Measurements from ENCODE around the gene LZTR1. TPM values are rescaled to one million over a fixed set of nuclear protein-coding genes. Genes with fewer than 3 reads are reported as not detected.

LZTR1 gene
- total RNA-seq, 1 donor from 2014 or later: 16.7 TPM

- DNase-seq (ENCODE audit: low read depth): no peak
- no peak overlapping the region for H3K4me3 ChIP-seq (ENCODE audit: low read depth, low read length)
- TF ChIP-seq CTCF (conservative IDR thresholded peaks at IDR 0.05; ENCODE audit: low read depth, low read length): no peak
These were observed 48.8 kb downstream of the LZTR1 start for GRCh38 chr22:21030621-21031544.

DNA sequence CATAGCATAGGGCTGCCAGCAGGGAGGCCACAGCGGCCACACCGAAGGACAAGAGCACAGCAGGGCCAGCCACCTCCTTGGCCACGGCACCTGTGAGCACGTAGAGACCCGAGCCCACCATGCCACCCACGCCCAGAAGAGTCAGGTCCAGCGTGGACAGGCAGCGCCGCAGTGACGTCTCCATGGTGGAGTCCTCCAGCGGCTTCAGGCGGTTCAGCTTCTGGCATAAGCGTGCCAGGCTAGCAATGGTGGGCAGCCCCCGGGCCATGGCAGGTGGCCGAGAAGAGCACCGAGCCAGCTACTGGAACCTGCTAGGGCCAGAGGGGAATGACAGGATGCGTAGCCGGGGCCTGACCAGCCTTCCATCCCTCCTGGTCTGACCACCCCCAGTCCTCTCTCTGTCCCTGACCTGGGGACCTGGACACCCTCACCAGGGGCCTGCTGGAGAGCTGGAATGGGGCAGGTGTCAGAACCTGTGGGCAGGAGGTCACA, 49.5 kb downstream of the LZTR1 start:
- H3K4me3 ChIP-seq (ENCODE audit: low read depth, low read length): no peak overlapping the region
- TF ChIP-seq CTCF (conservative IDR thresholded peaks at IDR 0.05; ENCODE audit: low read depth, low read length): no peak
- DNase-seq (ENCODE audit: low read depth): no peak

GRCh38 chr22:21032037-21032867, 50.2 kb downstream of the LZTR1 start, which contains the start of gene SLC7A4:
Gene SLC7A4, minus strand, starts transcription at chr22:21032561. Its CDS starts 749 bp downstream, at chr22:21031812.
- TF ChIP-seq CTCF (conservative IDR thresholded peaks at IDR 0.05; ENCODE audit: low read depth, low read length): no peak
- no peak within 1 kb of the TSS for H3K4me3 ChIP-seq (ENCODE audit: low read depth, low read length)
- no peak for DNase-seq (ENCODE audit: low read depth)

GRCh38 chr22:21032868-21033688, 51.0 kb downstream of the LZTR1 start:
- TF ChIP-seq CTCF (conservative IDR thresholded peaks at IDR 0.05; ENCODE audit: low read depth, low read length): no peak
- no peak for DNase-seq (ENCODE audit: low read depth)
- H3K4me3 ChIP-seq (ENCODE audit: low read depth, low read length): no peak overlapping the region

DNA sequence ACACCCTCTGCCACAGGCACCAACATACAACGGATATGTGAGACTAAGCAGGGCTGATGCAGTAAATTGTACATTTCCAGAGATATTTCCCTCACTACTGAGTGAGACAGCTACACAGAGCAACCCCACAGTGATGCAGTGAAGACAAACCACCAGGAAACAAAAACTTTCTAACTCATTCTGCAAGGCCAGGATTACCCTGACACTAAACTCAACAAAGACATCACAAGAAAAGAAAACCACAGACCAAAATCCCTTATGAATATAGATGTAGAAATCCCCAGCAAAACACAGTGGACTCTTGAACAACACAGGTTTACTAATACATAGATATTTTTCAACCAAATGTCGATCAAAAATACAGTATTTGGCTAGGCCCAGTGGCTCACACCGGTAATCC, 51.8 kb downstream of the LZTR1 start:
- DNase-seq (ENCODE audit: low read depth): no peak
- H3K4me3 ChIP-seq (ENCODE audit: low read depth, low read length): no peak overlapping the region
- no peak for TF ChIP-seq CTCF (conservative IDR thresholded peaks at IDR 0.05; ENCODE audit: low read depth, low read length)

GRCh38 chr22:21034989-21035388, 52.9 kb downstream of the LZTR1 start:
- TF ChIP-seq CTCF (conservative IDR thresholded peaks at IDR 0.05; ENCODE audit: low read depth, low read length): no peak

More at GRCh38 chr22:21034989-21035388, 52.9 kb downstream of the LZTR1 start:
- DNase-seq (ENCODE audit: low read depth): no peak
- no peak overlapping the region for H3K4me3 ChIP-seq (ENCODE audit: low read depth, low read length)

Data from epithelial cell of proximal tubule (primary cell).